ENCODE data around the gene CST3.

CST3 gene

DNA sequence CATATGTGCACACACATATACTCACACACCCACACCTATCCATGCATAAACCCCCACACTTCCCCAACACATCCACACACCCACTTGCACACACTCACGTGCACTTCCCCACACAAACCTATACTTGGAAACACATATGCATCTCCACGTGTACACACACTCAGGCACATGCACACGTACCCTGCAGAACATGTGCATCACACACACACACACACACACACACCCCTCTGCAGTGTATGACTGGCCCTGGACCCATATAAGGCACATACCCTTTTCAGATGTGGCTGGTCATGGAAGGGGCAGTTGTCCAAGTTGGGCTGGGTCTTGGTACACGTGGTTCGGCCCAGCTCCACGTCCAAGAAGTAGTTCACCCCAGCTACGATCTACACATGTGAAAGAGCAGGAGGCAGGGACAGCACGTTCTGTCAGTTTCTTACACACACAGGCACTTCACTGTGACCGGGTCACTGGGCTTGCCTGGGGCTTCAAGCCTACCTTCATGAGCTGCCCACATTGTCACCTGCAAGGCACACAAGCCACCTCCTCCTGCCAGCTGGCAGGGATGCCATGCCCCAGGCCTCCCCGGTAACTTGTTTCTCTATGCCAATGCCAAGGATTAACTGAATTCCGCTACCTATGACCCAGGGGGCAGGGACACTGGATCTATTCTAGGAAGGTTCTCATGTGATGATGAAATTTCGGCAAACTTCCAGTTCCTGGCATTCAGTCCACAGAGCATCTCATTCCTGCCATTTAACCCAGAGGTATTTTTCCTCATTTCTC is 2.6 kb downstream of the CST3 start:
- TF ChIP-seq, protein P1, sequence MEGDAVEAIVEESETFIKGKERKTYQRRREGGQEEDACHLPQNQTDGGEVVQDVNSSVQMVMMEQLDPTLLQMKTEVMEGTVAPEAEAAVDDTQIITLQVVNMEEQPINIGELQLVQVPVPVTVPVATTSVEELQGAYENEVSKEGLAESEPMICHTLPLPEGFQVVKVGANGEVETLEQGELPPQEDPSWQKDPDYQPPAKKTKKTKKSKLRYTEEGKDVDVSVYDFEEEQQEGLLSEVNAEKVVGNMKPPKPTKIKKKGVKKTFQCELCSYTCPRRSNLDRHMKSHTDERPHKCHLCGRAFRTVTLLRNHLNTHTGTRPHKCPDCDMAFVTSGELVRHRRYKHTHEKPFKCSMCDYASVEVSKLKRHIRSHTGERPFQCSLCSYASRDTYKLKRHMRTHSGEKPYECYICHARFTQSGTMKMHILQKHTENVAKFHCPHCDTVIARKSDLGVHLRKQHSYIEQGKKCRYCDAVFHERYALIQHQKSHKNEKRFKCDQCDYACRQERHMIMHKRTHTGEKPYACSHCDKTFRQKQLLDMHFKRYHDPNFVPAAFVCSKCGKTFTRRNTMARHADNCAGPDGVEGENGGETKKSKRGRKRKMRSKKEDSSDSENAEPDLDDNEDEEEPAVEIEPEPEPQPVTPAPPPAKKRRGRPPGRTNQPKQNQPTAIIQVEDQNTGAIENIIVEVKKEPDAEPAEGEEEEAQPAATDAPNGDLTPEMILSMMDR (IDR thresholded peaks at IDR 0.05; ENCODE audit: low read depth, low read length, missing control alignments), result no peak
- in situ Hi-C loops (cut with HindIII; ENCODE audit: low sequenced_read_pairs), result no loop called here
- no peak overlapping the region for H3K4me3 ChIP-seq (ENCODE audit: low read depth, low read length)
- DNase-seq (ENCODE audit: low read depth), result no peak

DNA sequence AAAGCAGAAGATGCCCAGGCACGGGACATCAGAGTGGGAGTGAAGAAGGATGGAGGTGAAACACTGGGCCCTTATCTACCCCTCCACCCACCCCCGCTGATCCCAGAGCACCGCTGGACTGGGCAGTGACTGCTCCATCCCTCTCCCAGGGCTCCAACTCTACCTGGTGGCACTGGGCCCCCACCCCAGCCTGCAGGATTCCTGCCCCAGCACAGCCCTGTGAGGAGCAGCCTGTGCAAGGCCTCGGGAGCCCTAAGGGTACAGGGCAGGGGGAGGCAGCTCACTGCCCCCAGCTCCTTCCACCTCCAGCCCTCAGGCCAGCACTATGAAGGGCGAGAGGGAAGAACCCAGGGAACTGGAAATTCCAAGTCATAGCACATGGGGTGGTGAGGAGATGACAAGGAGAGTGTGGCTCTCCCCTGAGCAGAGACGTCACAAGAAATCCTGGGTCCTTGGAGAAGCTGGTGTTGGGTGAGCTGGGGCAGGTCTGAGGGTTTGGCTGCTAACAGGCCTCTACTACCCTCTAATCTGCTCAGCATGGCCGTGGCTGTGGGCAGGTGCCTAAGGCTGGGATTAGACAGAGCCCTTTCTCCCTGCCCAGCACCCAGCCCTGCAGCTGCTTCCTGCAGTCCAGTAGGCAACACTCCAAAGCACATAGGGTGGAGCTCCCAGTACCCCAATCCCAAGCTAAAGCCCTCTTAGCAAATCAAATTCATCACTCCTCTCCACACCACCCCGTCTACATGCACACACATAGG is 3.5 kb downstream of the CST3 start:
- DNase-seq (ENCODE audit: low read depth), result no peak
- TF ChIP-seq, protein P1 (IDR thresholded peaks at IDR 0.05; ENCODE audit: low read depth, low read length, missing control alignments), result no peak
- no peak overlapping the region for H3K4me3 ChIP-seq (ENCODE audit: low read depth, low read length)
- in situ Hi-C loops (cut with HindIII; ENCODE audit: low sequenced_read_pairs), result no loop called here

DNA sequence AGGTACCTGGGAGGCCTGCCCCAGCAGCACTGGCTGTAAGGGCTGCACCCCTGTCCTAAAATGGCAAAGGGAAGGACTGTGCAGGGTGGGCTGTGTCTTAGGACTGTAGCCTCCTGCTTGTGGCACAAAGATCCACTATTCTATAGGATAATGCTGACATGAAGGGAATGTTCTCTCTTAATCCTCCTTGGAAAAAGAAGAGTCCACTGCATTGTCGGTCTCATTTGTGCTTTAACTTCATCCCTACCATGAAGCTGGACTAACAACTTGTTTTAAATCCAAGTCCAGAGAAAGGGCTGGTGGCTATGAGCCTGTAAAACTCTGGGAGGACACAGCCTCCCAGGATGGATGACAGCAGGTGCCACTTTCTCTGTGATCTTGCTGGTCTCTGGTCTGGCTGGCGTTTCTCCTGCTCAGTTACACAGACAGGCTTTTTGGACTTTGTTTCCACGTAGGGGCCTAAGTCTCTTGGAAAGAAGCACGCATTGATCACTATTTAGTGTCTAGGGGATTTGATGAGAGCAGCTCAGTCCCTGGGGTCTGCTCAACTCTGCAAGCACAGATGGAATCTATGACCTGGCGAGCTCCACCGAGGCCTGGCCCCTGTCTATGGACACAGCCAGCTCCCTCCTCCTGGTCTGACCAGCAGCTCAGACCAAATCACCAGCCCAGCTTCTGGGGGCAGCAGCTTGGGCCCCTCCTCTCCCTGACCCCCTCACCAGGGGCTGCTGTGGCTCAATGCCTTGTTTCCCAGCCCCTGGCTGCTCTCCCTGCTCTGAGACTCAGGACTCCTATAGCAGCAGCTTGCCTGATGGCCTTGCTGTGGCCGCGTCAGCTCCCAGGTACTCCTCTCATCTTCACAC is 4.8 kb downstream of the CST3 start:
- no peak for DNase-seq (ENCODE audit: low read depth)
- TF ChIP-seq, protein P1 (IDR thresholded peaks at IDR 0.05; ENCODE audit: low read depth, low read length, missing control alignments), result no peak
- H3K4me3 ChIP-seq (ENCODE audit: low read depth, low read length), result no peak overlapping the region
- in situ Hi-C loops (cut with HindIII; ENCODE audit: low sequenced_read_pairs), result no loop called here

DNA sequence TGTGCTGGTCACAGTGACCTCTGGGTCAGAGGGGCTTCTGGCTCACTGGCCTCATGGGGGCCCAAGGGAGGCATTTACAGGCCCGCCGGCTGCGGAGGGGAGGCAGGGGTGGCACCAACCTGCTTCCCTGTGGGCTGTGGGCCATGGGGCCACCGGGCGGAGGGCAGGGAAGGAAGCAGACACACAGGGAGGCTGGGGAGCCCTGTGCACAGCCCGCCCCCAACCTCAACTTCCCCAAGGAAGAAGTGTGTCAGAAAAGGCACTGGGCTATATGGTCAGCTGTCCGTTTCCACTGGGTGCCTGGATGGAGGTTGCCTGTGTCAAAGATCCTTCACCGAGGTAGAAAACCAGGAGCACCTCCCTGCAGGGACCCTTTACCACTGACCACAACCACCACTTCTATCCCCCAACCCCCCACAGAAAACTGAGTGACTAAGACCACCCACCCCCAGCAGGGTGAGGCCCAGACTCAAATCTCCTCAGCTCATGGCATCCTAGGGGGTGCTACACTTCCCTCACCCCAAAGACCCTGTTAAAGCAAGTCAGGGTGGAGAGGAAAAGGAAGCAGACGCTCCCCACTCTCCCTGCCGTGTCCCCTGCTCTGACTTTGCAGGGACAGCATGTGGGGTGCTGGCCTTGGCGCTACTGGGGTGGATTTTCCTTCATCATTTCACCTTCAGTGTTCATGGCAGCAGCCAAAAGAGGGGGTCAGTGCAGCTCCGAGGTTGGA is 5.6 kb downstream of the CST3 start:
- TF ChIP-seq, protein P1 (IDR thresholded peaks at IDR 0.05; ENCODE audit: low read depth, low read length, missing control alignments), result no peak
- DNase-seq (ENCODE audit: low read depth), result no peak
- in situ Hi-C loops (cut with HindIII; ENCODE audit: low sequenced_read_pairs), result no loop called here
- H3K4me3 ChIP-seq (ENCODE audit: low read depth, low read length), result no peak overlapping the region

- TF ChIP-seq, protein P1 (IDR thresholded peaks at IDR 0.05; ENCODE audit: low read depth, low read length, missing control alignments), result no peak
- no peak overlapping the region for H3K4me3 ChIP-seq (ENCODE audit: low read depth, low read length)
- in situ Hi-C loops (cut with HindIII; ENCODE audit: low sequenced_read_pairs), result no loop called here
- DNase-seq (ENCODE audit: low read depth), result no peak
Measured at GRCh38 chr20:23631226-23631822, 6.4 kb downstream of the CST3 start.
